Measurements from ENCODE around the gene FBXW12. TPM values are rescaled to one million over a fixed set of nuclear protein-coding genes. Genes with fewer than 3 reads are reported as not detected.

FBXW12 gene
- total RNA-seq, 1 donor from 2014 or later, result 0.52 TPM

DNA sequence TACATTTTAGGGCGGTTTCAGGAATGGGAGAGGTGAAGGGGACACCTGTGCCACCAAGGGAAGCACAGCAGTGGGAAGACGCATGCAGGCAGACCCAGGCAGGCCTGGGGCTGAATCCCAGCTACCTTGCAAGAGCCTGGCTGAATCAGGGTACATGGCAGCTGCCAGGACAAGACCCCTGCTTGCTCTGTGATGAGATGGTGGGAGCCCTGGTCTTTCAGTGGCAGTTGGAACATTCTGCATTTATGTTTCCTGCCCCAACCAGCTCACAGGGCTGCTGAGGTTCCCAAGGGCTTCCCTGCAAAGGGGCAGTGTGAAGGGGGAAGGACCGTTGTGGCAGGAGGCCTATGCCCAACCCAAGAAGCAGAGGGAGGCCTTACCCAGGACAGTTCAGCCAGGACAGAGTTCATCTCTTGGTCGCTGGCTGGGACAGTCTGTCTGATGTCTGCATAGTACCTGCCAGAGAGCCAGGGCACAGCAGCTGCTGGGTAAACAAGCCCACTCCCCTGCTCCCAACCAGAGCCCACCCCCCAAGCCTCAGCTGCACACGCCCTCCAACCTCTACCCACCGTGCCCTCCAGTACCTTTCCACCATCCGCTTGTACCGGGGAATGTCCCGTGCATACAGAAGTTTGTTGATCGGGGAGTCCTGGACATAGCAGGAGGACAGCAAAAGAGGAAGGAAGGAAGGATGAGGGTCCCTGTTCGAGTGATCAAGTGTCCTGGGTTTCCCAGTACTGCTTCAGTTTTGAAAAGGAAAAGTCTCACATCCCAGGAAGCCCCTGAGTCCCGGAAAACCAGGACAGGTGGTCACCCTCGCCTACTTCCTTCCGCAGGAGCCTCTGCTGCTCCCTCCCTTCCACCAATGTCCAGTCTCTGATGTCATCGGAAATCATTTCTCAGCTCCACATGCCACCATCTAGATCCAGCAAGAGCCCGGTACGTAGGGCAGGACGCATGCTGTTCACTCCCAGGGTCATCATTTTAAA, 34.7 kb downstream of the FBXW12 start:
- peaks cover 0 to 12% (median 5%) of the 10 kb centered on the region in 3 donors for H3K36me3 ChIP-seq (ENCODE audit: control insufficient read depth in 3 of 3, insufficient read depth in 3 of 3, low read length in 3 of 3)
- no peak overlapping the region for H3K4me3 ChIP-seq (ENCODE audit: low read length in 3 of 3)
- H3K27me3 ChIP-seq (ENCODE audit: control insufficient read depth in 3 of 3, insufficient read depth in 3 of 3, low read length in 3 of 3), result no peaks in the 10 kb centered on the region
- H3K27ac ChIP-seq (ENCODE audit: low read depth, low read length), result no peak overlapping the region
- no peaks in the 10 kb centered on the region for H3K9me3 ChIP-seq (ENCODE audit: control insufficient read depth in 3 of 3, low read length in 3 of 3)
- H3K9ac ChIP-seq (ENCODE audit: low read depth in 1 of 3, low read length in 3 of 3), result no peak overlapping the region
- peaks cover 0 to 6% (median 3%) of the 10 kb centered on the region in 3 donors for H3K4me1 ChIP-seq (ENCODE audit: control insufficient read depth in 3 of 3, insufficient read depth in 3 of 3, low read length in 3 of 3)

DNA sequence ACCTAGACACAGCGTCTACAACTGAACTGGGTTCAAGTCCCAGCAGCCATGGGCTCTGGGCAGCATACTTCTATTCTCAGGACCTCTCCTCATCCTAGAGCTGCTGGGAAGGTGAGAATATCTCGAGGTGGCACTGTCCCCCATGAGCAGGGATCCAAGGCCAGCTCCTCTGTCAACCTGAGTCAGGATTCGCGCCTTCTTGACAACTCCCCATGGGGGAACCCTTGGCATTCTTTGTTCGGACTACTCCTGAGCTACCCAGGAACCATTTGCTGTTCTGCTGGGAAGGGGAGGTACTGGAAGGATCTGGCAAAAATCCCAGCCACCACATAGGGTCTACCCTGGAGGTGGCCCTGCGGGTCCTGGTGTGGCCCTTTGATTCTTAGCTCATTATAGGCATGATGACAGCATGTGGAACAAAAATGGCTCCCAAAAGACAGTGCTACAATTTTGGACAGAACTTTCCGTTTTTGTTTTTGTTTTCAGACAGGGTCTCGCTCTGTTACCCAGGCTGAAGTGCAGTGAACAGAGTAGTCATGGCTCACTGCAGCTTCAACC, 35.6 kb downstream of the FBXW12 start:
- H3K27ac ChIP-seq (ENCODE audit: low read depth, low read length), result no peak overlapping the region
- no peaks in the 10 kb centered on the region for H3K9me3 ChIP-seq (ENCODE audit: control insufficient read depth in 3 of 3, low read length in 3 of 3)
- no peaks in the 10 kb centered on the region for H3K4me1 ChIP-seq (ENCODE audit: control insufficient read depth in 3 of 3, insufficient read depth in 3 of 3, low read length in 3 of 3)
- no peaks in the 10 kb centered on the region for H3K27me3 ChIP-seq (ENCODE audit: control insufficient read depth in 3 of 3, insufficient read depth in 3 of 3, low read length in 3 of 3)
- peaks cover 0 to 16% (median 5%) of the 10 kb centered on the region in 3 donors for H3K36me3 ChIP-seq (ENCODE audit: control insufficient read depth in 3 of 3, insufficient read depth in 3 of 3, low read length in 3 of 3)
- H3K9ac ChIP-seq (ENCODE audit: low read depth in 1 of 3, low read length in 3 of 3), result no peak overlapping the region
- no peak overlapping the region for H3K4me3 ChIP-seq (ENCODE audit: low read length in 3 of 3)

DNA sequence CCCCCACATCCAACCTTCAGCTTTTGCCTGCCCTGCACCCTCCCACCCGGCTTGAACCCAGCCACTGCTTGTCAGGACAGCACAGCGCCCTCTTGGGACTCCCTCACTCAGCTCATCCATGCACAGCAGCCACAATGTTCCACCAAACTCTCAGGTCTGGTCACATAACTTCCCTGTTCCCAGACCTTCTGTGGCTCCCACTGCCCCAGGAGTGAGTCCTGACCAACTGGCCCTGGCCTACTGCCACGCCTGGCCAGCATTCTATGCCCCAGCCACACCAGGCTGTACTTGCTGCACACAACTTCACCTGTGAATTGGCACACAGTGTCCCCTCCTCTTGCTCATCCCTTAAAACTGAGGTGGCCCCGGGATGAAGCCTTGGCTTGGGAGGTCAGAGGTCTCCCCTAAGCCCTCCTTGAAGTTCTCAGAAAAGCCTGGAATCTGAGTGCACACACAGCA, 36.8 kb downstream of the FBXW12 start:
- H3K27ac ChIP-seq (ENCODE audit: low read depth, low read length), result no peak overlapping the region
- no peak overlapping the region for H3K4me3 ChIP-seq (ENCODE audit: low read length in 3 of 3)
- no peak overlapping the region for H3K9ac ChIP-seq (ENCODE audit: low read depth in 1 of 3, low read length in 3 of 3)
- H3K27me3 ChIP-seq (ENCODE audit: control insufficient read depth in 3 of 3, insufficient read depth in 3 of 3, low read length in 3 of 3), result no peaks in the 10 kb centered on the region
- H3K36me3 ChIP-seq (ENCODE audit: control insufficient read depth in 3 of 3, insufficient read depth in 3 of 3, low read length in 3 of 3), result peaks cover 0 to 16% (median 8%) of the 10 kb centered on the region in 3 donors
- no peaks in the 10 kb centered on the region for H3K4me1 ChIP-seq (ENCODE audit: control insufficient read depth in 3 of 3, insufficient read depth in 3 of 3, low read length in 3 of 3)
- H3K9me3 ChIP-seq (ENCODE audit: control insufficient read depth in 3 of 3, low read length in 3 of 3), result no peaks in the 10 kb centered on the region

DNA sequence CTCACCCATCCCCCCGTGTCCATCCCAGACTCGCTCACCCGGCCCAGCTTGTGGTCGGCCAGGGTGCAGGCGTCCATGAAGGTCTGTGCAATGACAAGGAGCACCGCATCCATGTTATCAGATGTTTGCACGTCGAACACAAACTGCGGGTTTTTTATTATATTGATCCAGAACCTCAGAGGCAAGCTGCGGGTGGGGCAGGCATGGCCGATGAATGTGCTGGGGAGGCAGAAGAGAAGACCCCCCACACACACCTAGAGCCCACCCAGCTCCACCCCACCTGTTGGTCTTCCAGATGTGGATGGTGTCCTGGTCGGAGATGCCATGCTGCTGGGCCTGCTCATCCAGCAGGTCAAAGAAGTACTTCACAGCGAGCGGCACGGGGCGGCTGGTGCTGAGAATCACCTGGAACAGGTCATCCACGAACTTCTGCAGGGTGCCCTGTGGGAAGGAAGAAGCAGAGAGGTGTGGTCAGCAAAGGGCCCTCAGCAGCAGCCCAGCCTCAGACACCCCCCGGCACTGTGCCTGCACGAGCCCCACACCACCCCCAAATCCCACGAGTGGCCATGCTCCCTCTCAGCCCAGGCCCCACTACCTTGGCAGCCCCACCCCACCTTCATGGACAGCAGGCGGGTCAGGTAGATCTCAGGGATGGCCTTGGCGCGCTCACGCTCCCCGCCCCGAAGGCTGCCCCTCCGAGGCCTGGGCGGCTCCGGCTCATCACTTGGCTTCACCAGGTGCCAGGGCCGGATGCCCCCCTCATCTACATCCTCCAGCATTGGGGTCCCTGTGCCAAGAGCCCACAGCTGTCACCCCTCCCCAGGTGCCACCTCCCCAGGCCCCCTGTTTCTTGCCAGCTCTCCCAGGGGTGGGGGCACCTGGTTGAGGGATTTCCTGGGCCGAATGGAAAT, 37.5 kb downstream of the FBXW12 start:
- Histone ChIP-seq H3K4me3 (ENCODE audit: low read length in 3 of 3) (no peak overlapping the region), H3K36me3 (ENCODE audit: control insufficient read depth in 3 of 3, insufficient read depth in 3 of 3, low read length in 3 of 3) (peaks cover 0 to 16% (median 8%) of the 10 kb centered on the region in 3 donors), H3K4me1 (ENCODE audit: control insufficient read depth in 3 of 3, insufficient read depth in 3 of 3, low read length in 3 of 3) (no peaks in the 10 kb centered on the region), H3K27me3 (ENCODE audit: control insufficient read depth in 3 of 3, insufficient read depth in 3 of 3, low read length in 3 of 3) (no peaks in the 10 kb centered on the region), H3K9me3 (ENCODE audit: control insufficient read depth in 3 of 3, low read length in 3 of 3) (no peaks in the 10 kb centered on the region), H3K9ac (ENCODE audit: low read depth in 1 of 3, low read length in 3 of 3) (no peak overlapping the region), H3K27ac (ENCODE audit: low read depth, low read length) (no peak overlapping the region)

DNA sequence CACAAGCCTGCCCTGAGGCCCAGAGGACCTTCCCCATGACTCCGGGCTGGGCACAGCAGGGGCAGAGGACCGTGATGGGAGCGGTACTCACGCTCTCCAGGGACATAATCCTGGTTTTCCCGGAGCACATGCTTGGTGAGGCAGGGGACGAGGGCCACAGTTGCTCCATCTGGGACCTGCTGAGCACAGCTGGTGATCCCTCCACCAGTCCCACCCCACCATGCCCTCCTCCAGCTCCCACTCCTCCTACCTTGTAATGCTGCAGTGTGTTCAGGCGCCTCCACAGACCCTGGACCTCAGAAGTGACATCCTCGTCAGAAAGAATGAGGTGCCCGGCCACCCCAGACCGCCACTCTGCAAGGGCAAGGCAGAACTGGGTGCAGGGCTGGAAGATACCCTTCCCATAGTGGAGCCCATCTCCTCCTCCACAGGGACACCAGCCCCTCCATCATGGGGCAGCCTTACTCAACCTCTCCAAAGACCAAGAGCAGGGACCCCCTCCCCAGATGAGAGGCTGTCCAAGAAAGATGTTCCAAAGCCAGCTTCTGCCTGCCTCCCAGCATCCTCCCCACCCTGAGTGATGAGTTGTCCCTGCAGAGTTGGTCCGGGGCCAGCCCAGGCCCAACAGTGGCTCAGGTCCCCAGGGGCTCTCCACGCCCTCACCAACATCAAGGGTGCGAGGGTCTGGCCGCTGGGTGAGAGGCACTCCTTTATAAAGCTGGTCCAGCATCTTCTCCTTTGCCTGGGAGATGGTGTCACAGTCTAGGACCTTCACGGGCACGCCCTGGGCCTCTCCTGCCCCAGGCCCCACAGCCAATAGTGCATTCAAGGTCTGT, 38.4 kb downstream of the FBXW12 start:
- H3K9me3 ChIP-seq (ENCODE audit: control insufficient read depth in 3 of 3, low read length in 3 of 3), result no peaks in the 10 kb centered on the region
- H3K4me1 ChIP-seq (ENCODE audit: control insufficient read depth in 3 of 3, insufficient read depth in 3 of 3, low read length in 3 of 3), result no peaks in the 10 kb centered on the region
- H3K27me3 ChIP-seq (ENCODE audit: control insufficient read depth in 3 of 3, insufficient read depth in 3 of 3, low read length in 3 of 3), result no peaks in the 10 kb centered on the region
- no peak overlapping the region for H3K4me3 ChIP-seq (ENCODE audit: low read length in 3 of 3)
- H3K9ac ChIP-seq (ENCODE audit: low read depth in 1 of 3, low read length in 3 of 3), result no peak overlapping the region
- H3K27ac ChIP-seq (ENCODE audit: low read depth, low read length), result no peak overlapping the region
- peaks cover 0 to 16% (median 13%) of the 10 kb centered on the region in 3 donors for H3K36me3 ChIP-seq (ENCODE audit: control insufficient read depth in 3 of 3, insufficient read depth in 3 of 3, low read length in 3 of 3)

DNA sequence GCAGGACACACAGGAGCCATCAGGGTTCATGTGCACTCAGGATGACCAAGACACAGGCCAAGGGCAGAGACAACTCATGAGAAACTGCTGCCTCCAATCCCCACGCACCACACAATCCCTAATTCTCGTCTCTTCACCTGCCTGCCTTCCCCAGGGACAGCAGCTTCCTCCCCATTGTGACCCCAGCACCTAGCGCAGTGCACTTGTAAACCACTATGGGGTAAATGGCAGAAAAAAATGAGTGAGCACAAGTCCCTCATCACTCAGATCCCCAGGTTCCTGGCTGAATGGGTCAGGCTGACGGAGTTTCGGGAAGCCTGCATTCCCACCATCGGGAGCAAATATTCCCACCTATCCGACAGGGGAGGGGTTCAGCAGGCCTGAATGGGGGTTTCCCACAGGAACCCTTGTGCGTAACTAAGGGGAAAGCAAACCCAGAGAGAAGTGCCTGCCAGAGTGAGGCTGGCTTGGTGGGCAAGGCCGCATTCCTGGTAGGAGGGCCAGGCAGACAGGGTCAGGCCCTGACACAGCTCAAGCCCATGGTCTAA, 39.1 kb downstream of the FBXW12 start:
- Histone ChIP-seq H3K9ac (ENCODE audit: low read depth in 1 of 3, low read length in 3 of 3) (no peak overlapping the region), H3K27me3 (ENCODE audit: control insufficient read depth in 3 of 3, insufficient read depth in 3 of 3, low read length in 3 of 3) (no peaks in the 10 kb centered on the region), H3K9me3 (ENCODE audit: control insufficient read depth in 3 of 3, low read length in 3 of 3) (no peaks in the 10 kb centered on the region), H3K27ac (ENCODE audit: low read depth, low read length) (no peak overlapping the region), H3K4me3 (ENCODE audit: low read length in 3 of 3) (no peak overlapping the region), H3K4me1 (ENCODE audit: control insufficient read depth in 3 of 3, insufficient read depth in 3 of 3, low read length in 3 of 3) (no peaks in the 10 kb centered on the region), H3K36me3 (ENCODE audit: control insufficient read depth in 3 of 3, insufficient read depth in 3 of 3, low read length in 3 of 3) (peaks cover 0 to 16% (median 15%) of the 10 kb centered on the region in 3 donors)

DNA sequence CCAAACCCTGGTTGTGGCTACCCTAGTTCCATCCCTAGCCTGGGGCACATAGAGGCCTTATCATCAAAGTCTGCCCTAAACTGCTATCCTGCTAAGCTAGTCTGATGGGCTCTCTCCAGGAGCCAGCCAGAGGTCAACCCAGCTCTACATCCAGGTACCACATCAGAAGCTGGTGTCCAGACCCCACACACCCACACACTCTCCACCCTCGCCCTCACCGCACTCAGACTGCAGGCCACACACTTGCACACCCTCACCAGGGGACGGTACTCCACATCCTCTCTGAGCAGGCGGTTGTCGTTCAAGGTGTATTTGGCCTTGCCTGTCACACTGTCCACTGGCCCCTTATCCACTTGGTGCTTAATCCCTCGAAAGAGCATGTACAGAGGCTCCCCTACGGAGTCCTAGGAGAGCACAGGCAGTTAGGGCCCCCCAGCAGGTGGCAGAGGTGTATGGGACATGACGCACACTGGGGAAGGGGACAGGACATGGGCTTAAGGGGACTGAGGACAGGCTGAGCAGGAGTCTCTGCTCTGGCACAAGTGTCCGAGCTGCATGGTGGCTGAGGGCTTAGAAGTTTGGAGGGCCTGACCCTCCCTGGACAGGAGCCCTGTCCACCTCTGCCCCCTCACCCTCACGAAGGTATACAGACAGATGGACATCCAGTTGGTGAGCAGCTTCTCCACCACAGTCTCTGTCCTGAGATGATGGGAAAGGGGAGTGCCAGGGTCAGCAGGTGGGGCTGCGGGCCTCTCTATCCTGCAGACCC, 39.8 kb downstream of the FBXW12 start:
- Histone ChIP-seq H3K4me1 (ENCODE audit: control insufficient read depth in 3 of 3, insufficient read depth in 3 of 3, low read length in 3 of 3) (no peaks in the 10 kb centered on the region), H3K36me3 (ENCODE audit: control insufficient read depth in 3 of 3, insufficient read depth in 3 of 3, low read length in 3 of 3) (peaks cover 0 to 15% (median 11%) of the 10 kb centered on the region in 3 donors), H3K9me3 (ENCODE audit: control insufficient read depth in 3 of 3, low read length in 3 of 3) (no peaks in the 10 kb centered on the region), H3K27ac (ENCODE audit: low read depth, low read length) (no peak overlapping the region), H3K27me3 (ENCODE audit: control insufficient read depth in 3 of 3, insufficient read depth in 3 of 3, low read length in 3 of 3) (no peaks in the 10 kb centered on the region), H3K9ac (ENCODE audit: low read depth in 1 of 3, low read length in 3 of 3) (no peak overlapping the region), H3K4me3 (ENCODE audit: low read length in 3 of 3) (no peak overlapping the region)

DNA sequence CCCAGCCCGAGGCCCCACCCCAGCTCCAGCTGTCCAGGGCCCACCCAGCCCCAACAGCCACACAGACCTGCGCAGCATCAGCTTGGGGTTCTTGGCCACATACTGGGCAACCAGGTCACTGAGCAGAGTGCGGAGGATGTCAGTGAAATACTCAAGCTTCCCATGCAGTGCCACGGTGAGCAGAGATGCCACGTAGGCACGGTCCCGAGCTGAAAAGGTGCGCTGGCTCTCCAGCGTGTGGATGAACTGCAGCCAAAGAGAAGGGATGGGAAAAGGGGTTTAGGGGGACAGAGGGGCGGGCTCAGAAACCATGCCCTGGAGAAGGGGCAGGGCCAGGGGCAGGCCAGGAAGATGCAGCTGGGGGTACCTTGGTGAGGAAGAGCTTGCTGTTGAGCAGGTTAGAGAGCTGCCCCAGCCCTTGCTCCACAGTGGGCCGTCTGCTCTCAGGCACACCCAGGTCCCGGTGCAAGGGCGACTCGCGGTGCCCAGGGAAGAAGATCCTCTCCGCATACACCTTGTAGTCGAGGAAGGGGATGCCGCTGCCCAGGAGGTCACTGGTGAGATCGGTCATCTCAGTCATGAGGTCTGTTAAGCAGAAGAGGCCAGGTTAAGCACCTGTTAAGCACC, 40.5 kb downstream of the FBXW12 start:
- Histone ChIP-seq H3K9me3 (ENCODE audit: control insufficient read depth in 3 of 3, low read length in 3 of 3) (no peaks in the 10 kb centered on the region), H3K27ac (ENCODE audit: low read depth, low read length) (no peak overlapping the region), H3K4me1 (ENCODE audit: control insufficient read depth in 3 of 3, insufficient read depth in 3 of 3, low read length in 3 of 3) (no peaks in the 10 kb centered on the region), H3K4me3 (ENCODE audit: low read length in 3 of 3) (no peak overlapping the region), H3K36me3 (ENCODE audit: control insufficient read depth in 3 of 3, insufficient read depth in 3 of 3, low read length in 3 of 3) (peaks cover 0 to 15% (median 11%) of the 10 kb centered on the region in 3 donors), H3K27me3 (ENCODE audit: control insufficient read depth in 3 of 3, insufficient read depth in 3 of 3, low read length in 3 of 3) (no peaks in the 10 kb centered on the region), H3K9ac (ENCODE audit: low read depth in 1 of 3, low read length in 3 of 3) (no peak overlapping the region)
